Measurements from ENCODE around the gene PRKCB.
A peak's percentile ranks its signal among the peaks of the same experiment; 100 is the strongest.

The PRKCB gene

DNA sequence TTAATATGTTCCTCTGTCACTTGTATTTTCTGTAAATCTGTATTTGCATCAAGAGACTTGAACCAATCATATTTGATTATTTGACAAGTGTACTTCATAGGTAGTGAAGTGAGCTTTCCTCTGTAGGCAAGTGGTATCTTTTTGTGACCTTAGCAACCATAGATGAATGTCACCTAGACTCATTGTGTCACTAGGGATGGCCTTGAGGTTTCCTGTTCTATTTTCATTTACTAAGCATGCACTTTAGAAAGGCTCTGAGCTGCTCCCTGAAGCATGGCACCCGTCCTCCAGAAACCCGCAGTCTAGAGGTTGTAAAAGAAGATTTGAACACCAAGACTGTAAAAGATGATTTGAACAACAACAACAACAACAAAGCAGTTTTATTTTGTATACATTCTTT, 151.7 kb downstream of the PRKCB start:
- Histone ChIP-seq H3K4me1 (ENCODE audit: control insufficient read depth, insufficient read depth, low read length) (no peaks in the 10 kb centered on the region), H3K36me3 (ENCODE audit: control insufficient read depth in 2 of 2, insufficient read depth in 1 of 2, low read length in 2 of 2) (no peaks in the 10 kb centered on the region), H3K27ac (ENCODE audit: extremely low read depth, low read depth, low read length) (no peak overlapping the region), H3K9me3 (ENCODE audit: control insufficient read depth, insufficient read depth, low read depth, low read length) (no peaks in the 10 kb centered on the region), H3K4me3 (ENCODE audit: low read depth, low read length) (no peak overlapping the region)
- POLR2A ChIA-PET: interaction anchor here (0.6 kb wide), 1 partner anchor 815 kb away, joined by 5 read pairs; no protein-coding TSS in a partner anchor
- CTCF ChIA-PET: no interaction called here
- TF ChIP-seq YY1 (tag by site-specific recombination; IDR thresholded peaks at IDR 0.05) (no peak), ZNF138 (tag by site-specific recombination; IDR thresholded peaks at IDR 0.05; ENCODE audit: borderline replicate concordance) (no peak), SP3 (tag by site-specific recombination; IDR thresholded peaks at IDR 0.05) (no peak), ZNF791 (tag by site-specific recombination; IDR thresholded peaks at IDR 0.05) (no peak), EGR2 (tag by site-specific recombination; IDR thresholded peaks at IDR 0.05; ENCODE audit: low read depth) (no peak), GLI2 (tag by site-specific recombination; IDR thresholded peaks at IDR 0.05; ENCODE audit: borderline replicate concordance, low read depth) (no peak), ZNF560 (tag by site-specific recombination; IDR thresholded peaks at IDR 0.05; ENCODE audit: borderline replicate concordance) (no peak), PATZ1 (tag by site-specific recombination; IDR thresholded peaks at IDR 0.05) (no peak), ZNF157 (tag by site-specific recombination; IDR thresholded peaks at IDR 0.05) (no peak)
- TF ChIP-seq, protein P1, sequence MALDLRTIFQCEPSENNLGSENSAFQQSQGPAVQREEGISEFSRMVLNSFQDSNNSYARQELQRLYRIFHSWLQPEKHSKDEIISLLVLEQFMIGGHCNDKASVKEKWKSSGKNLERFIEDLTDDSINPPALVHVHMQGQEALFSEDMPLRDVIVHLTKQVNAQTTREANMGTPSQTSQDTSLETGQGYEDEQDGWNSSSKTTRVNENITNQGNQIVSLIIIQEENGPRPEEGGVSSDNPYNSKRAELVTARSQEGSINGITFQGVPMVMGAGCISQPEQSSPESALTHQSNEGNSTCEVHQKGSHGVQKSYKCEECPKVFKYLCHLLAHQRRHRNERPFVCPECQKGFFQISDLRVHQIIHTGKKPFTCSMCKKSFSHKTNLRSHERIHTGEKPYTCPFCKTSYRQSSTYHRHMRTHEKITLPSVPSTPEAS (tag by site-specific recombination; IDR thresholded peaks at IDR 0.05): no peak
- TF ChIP-seq, protein P2, sequence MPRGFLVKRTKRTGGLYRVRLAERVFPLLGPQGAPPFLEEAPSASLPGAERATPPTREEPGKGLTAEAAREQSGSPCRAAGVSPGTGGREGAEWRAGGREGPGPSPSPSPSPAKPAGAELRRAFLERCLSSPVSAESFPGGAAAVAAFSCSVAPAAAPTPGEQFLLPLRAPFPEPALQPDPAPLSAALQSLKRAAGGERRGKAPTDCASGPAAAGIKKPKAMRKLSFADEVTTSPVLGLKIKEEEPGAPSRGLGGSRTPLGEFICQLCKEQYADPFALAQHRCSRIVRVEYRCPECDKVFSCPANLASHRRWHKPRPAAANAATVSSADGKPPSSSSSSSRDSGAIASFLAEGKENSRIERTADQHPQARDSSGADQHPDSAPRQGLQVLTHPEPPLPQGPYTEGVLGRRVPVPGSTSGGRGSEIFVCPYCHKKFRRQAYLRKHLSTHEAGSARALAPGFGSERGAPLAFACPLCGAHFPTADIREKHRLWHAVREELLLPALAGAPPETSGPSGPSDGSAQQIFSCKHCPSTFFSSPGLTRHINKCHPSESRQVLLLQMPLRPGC (tag by site-specific recombination; IDR thresholded peaks at IDR 0.05): no peak

GRCh38 chr16:23990507-23990906, 154.7 kb downstream of the PRKCB start:
- POLR2A ChIA-PET: no interaction called here
- Histone ChIP-seq H3K9me3 (ENCODE audit: control insufficient read depth, insufficient read depth, low read depth, low read length) (no peaks in the 10 kb centered on the region), H3K4me1 (ENCODE audit: control insufficient read depth, insufficient read depth, low read length) (no peaks in the 10 kb centered on the region), H3K36me3 (ENCODE audit: control insufficient read depth in 2 of 2, insufficient read depth in 1 of 2, low read length in 2 of 2) (no peaks in the 10 kb centered on the region), H3K27ac (ENCODE audit: extremely low read depth, low read depth, low read length) (no peak overlapping the region), H3K4me3 (ENCODE audit: low read depth, low read length) (no peak overlapping the region)
- CTCF ChIA-PET: interaction anchor here (0.7 to 2.2 kb wide), 2 partner anchors 12 to 20 kb away, joined by 4 to 11 read pairs; no protein-coding TSS in a partner anchor
- TF ChIP-seq ZNF747 (tag by site-specific recombination; IDR thresholded peaks at IDR 0.05): no peak
- TF ChIP-seq ZNF530 (tag by site-specific recombination; IDR thresholded peaks at IDR 0.05; ENCODE audit: low read depth): no peak
- no peak for TF ChIP-seq KLF7 (tag by site-specific recombination; IDR thresholded peaks at IDR 0.05; ENCODE audit: borderline replicate concordance)
- TF ChIP-seq HOXA7 (CRISPR knock-in tag; IDR thresholded peaks at IDR 0.05; ENCODE audit: borderline replicate concordance): no peak
- TF ChIP-seq ZSCAN18 (tag by site-specific recombination; IDR thresholded peaks at IDR 0.05): no peak
- TF ChIP-seq PRDM1 (tag by site-specific recombination; IDR thresholded peaks at IDR 0.05): no peak
- TF ChIP-seq ZNF155 (tag by site-specific recombination; IDR thresholded peaks at IDR 0.05): no peak
- TF ChIP-seq, protein P3, sequence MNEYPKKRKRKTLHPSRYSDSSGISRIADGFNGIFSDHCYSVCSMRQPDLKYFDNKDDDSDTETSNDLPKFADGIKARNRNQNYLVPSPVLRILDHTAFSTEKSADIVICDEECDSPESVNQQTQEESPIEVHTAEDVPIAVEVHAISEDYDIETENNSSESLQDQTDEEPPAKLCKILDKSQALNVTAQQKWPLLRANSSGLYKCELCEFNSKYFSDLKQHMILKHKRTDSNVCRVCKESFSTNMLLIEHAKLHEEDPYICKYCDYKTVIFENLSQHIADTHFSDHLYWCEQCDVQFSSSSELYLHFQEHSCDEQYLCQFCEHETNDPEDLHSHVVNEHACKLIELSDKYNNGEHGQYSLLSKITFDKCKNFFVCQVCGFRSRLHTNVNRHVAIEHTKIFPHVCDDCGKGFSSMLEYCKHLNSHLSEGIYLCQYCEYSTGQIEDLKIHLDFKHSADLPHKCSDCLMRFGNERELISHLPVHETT (tag by site-specific recombination; IDR thresholded peaks at IDR 0.05): no peak
- no peak for TF ChIP-seq ZNF473 (tag by site-specific recombination; IDR thresholded peaks at IDR 0.05)
- no peak for TF ChIP-seq ZNF707 (tag by site-specific recombination; IDR thresholded peaks at IDR 0.05)
- no peak for TF ChIP-seq PRDM6 (tag by site-specific recombination; IDR thresholded peaks at IDR 0.05)
- peak; percentile 72 for TF ChIP-seq EGR2 (tag by site-specific recombination; IDR thresholded peaks at IDR 0.05; ENCODE audit: low read depth)
- no peak for TF ChIP-seq ZXDB (tag by site-specific recombination; IDR thresholded peaks at IDR 0.05)
- TF ChIP-seq ZNF221 (tag by site-specific recombination; IDR thresholded peaks at IDR 0.05; ENCODE audit: borderline replicate concordance): no peak
- TF ChIP-seq, protein P4, sequence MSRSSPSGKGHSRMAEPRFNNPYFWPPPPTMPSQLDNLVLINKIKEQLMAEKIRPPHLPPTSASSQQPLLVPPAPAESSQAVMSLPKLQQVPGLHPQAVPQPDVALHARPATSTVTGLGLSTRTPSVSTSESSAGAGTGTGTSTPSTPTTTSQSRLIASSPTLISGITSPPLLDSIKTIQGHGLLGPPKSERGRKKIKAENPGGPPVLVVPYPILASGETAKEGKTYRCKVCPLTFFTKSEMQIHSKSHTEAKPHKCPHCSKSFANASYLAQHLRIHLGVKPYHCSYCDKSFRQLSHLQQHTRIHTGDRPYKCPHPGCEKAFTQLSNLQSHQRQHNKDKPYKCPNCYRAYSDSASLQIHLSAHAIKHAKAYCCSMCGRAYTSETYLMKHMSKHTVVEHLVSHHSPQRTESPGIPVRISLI (tag by site-specific recombination; IDR thresholded peaks at IDR 0.05): no peak
- peak; percentile 54 for TF ChIP-seq ZFHX2 (tag by site-specific recombination; conservative IDR thresholded peaks at IDR 0.05)

All from HEK293 (cell line).